ENCODE results near the gene PCSK6. TPM values are rescaled to one million over a fixed set of nuclear protein-coding genes. Genes with fewer than 3 reads are reported as not detected.

The PCSK6 gene
- total RNA-seq, 2 experiments from 2014 or later = 0.57 TPM; not detected in 1

GRCh38 chr15:101431748-101432147 is 57.8 kb downstream of the PCSK6 start:
- BruUV-seq (replicated peaks) = no TSS peak
- CTCF ChIA-PET (ENCODE audit: unreplicated experiment) = no interaction called here

GRCh38 chr15:101431301-101431700 is 58.2 kb downstream of the PCSK6 start:
- BruUV-seq (replicated peaks) = no TSS peak
- Histone ChIP-seq H3K36me3 (ENCODE audit: insufficient read depth, low read length) (no peaks in the 10 kb centered on the region), H3K9me2 (ENCODE audit: insufficient read depth, low read length) (no peaks in the 10 kb centered on the region), H3K9me3 (ENCODE audit: low read length) (no peaks in the 10 kb centered on the region), H3K4me2 (ENCODE audit: low read length) (no peak overlapping the region), H4K20me1 (ENCODE audit: insufficient read depth, low read length) (no peaks in the 10 kb centered on the region), H3K27ac (ENCODE audit: low read depth, low read length, poor library complexity, severe bottlenecking) (no peak overlapping the region), H3K4me1 (ENCODE audit: insufficient read depth, low read length, poor library complexity, severe bottlenecking) (no peaks in the 10 kb centered on the region), H3K4me3 (ENCODE audit: low read depth, low read length, poor library complexity, severe bottlenecking) (no peak overlapping the region), H3K79me2 (ENCODE audit: insufficient read depth, low read depth, low read length) (no peaks in the 10 kb centered on the region), H2AFZ (ENCODE audit: low read length) (no peak overlapping the region)
- TF ChIP-seq CTCF (conservative IDR thresholded peaks at IDR 0.05; ENCODE audit: low read length) = no peak
- no peak for TF ChIP-seq EZH2phosphoT487 (IDR thresholded peaks at IDR 0.05; ENCODE audit: borderline replicate concordance, low read depth, low read length)
- no peak for DNase-seq (ENCODE audit: low spot score)
- intact Hi-C loops (cut with micrococcal nuclease; ENCODE audit: unreplicated experiment) = no loop called here
- ChIA-PET CTCF (ENCODE audit: unreplicated experiment) (interaction anchor here (0.6 kb wide), 1 partner anchor 23 kb away, joined by 3 read pairs; no protein-coding TSS in a partner anchor), POLR2A (no interaction called here)

More at GRCh38 chr15:101431748-101432147, 57.8 kb downstream of the PCSK6 start:
- no peaks in the 10 kb centered on the region for H3K36me3 ChIP-seq (ENCODE audit: insufficient read depth, low read length)
- no peaks in the 10 kb centered on the region for H4K20me1 ChIP-seq (ENCODE audit: insufficient read depth, low read length)
- H3K4me1 ChIP-seq (ENCODE audit: insufficient read depth, low read length, poor library complexity, severe bottlenecking) = no peaks in the 10 kb centered on the region
- POLR2A ChIA-PET = no interaction called here
- H3K79me2 ChIP-seq (ENCODE audit: insufficient read depth, low read depth, low read length) = no peaks in the 10 kb centered on the region
- H3K27ac ChIP-seq (ENCODE audit: low read depth, low read length, poor library complexity, severe bottlenecking) = no peak overlapping the region
- no peaks in the 10 kb centered on the region for H3K9me3 ChIP-seq (ENCODE audit: low read length)
- TF ChIP-seq EZH2phosphoT487 (IDR thresholded peaks at IDR 0.05; ENCODE audit: borderline replicate concordance, low read depth, low read length) (no peak), CTCF (conservative IDR thresholded peaks at IDR 0.05; ENCODE audit: low read length) (no peak)
- no peak overlapping the region for H3K4me3 ChIP-seq (ENCODE audit: low read depth, low read length, poor library complexity, severe bottlenecking)
- H3K9me2 ChIP-seq (ENCODE audit: insufficient read depth, low read length) = no peaks in the 10 kb centered on the region
- H2AFZ ChIP-seq (ENCODE audit: low read length) = no peak overlapping the region
- intact Hi-C loops (cut with micrococcal nuclease; ENCODE audit: unreplicated experiment) = no loop called here
- DNase-seq (ENCODE audit: low spot score) = no peak
- H3K4me2 ChIP-seq (ENCODE audit: low read length) = no peak overlapping the region

DNA sequence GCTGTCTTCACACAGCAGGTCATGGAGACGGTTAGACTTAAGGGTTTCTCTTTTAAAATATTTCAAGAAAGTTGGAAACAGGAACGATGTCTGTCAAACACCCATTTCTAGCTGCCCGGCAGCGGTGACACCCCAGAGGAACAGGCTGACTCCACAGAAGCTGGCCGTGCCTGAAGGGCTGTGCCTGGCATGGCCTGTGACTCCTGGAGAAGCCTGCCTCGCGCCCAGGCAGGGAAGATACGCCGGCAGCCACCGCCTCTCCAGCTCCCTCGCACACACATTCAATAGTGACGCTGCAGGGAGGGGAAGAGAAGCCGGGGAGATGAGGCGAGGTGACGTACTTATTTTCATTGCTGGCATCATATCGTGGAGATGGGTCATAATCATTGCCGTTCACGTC is 59.9 kb downstream of the PCSK6 start:
- no peak for DNase-seq (ENCODE audit: low spot score)
- no peaks in the 10 kb centered on the region for H3K9me2 ChIP-seq (ENCODE audit: insufficient read depth, low read length)
- no peaks in the 10 kb centered on the region for H3K9me3 ChIP-seq (ENCODE audit: low read length)
- H3K27ac ChIP-seq (ENCODE audit: low read depth, low read length, poor library complexity, severe bottlenecking) = no peak overlapping the region
- no peaks in the 10 kb centered on the region for H3K4me1 ChIP-seq (ENCODE audit: insufficient read depth, low read length, poor library complexity, severe bottlenecking)
- no peaks in the 10 kb centered on the region for H3K36me3 ChIP-seq (ENCODE audit: insufficient read depth, low read length)
- H3K4me2 ChIP-seq (ENCODE audit: low read length) = no peak overlapping the region
- ChIA-PET POLR2A (interaction anchor here (0.6 kb wide), 1 partner anchor 170 kb away, joined by 7 read pairs; no protein-coding TSS in a partner anchor), CTCF (ENCODE audit: unreplicated experiment) (no interaction called here)
- intact Hi-C loops (cut with micrococcal nuclease; ENCODE audit: unreplicated experiment) = no loop called here
- no peaks in the 10 kb centered on the region for H4K20me1 ChIP-seq (ENCODE audit: insufficient read depth, low read length)
- no peak overlapping the region for H2AFZ ChIP-seq (ENCODE audit: low read length)
- BruUV-seq (replicated peaks) = no TSS peak
- TF ChIP-seq CTCF (conservative IDR thresholded peaks at IDR 0.05; ENCODE audit: low read length) = no peak
- no peak for TF ChIP-seq EZH2phosphoT487 (IDR thresholded peaks at IDR 0.05; ENCODE audit: borderline replicate concordance, low read depth, low read length)
- H3K4me3 ChIP-seq (ENCODE audit: low read depth, low read length, poor library complexity, severe bottlenecking) = no peak overlapping the region
- no peaks in the 10 kb centered on the region for H3K79me2 ChIP-seq (ENCODE audit: insufficient read depth, low read depth, low read length)
